ENCODE data around the gene EGLN2.

DNA sequence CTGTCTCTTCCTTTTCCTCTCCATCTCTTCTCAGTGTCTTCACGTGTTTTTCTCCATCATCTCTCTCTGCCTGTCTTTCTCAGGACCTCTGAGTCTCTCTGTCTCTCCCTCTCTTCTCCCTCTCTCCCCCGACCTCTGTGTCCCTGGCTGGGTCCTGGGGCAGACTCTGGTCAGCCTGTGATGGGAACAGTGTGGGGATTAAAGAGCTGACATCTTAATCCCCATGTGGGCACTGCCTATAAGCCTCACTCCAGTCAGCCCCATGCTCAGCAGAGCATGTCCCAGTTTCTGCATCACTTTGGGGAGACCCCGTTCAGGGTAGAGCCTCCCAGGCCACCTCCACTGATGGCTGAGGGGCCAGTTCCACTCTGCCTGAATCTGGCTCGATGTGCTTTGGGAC is 16.2 kb downstream of the EGLN2 start:
- TF ChIP-seq CEBPB (IDR thresholded peaks at IDR 0.05) (no peak), FOXM1 (IDR thresholded peaks at IDR 0.05; ENCODE audit: borderline replicate concordance, low read depth) (no peak), TAF1 (IDR thresholded peaks at IDR 0.05; ENCODE audit: low read depth) (no peak)
- TF ChIP-seq, protein P1, sequence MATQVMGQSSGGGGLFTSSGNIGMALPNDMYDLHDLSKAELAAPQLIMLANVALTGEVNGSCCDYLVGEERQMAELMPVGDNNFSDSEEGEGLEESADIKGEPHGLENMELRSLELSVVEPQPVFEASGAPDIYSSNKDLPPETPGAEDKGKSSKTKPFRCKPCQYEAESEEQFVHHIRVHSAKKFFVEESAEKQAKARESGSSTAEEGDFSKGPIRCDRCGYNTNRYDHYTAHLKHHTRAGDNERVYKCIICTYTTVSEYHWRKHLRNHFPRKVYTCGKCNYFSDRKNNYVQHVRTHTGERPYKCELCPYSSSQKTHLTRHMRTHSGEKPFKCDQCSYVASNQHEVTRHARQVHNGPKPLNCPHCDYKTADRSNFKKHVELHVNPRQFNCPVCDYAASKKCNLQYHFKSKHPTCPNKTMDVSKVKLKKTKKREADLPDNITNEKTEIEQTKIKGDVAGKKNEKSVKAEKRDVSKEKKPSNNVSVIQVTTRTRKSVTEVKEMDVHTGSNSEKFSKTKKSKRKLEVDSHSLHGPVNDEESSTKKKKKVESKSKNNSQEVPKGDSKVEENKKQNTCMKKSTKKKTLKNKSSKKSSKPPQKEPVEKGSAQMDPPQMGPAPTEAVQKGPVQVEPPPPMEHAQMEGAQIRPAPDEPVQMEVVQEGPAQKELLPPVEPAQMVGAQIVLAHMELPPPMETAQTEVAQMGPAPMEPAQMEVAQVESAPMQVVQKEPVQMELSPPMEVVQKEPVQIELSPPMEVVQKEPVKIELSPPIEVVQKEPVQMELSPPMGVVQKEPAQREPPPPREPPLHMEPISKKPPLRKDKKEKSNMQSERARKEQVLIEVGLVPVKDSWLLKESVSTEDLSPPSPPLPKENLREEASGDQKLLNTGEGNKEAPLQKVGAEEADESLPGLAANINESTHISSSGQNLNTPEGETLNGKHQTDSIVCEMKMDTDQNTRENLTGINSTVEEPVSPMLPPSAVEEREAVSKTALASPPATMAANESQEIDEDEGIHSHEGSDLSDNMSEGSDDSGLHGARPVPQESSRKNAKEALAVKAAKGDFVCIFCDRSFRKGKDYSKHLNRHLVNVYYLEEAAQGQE (IDR thresholded peaks at IDR 0.05; ENCODE audit: low read depth) = no peak

Data from Ishikawa (cell line).